H1 (cell line): Measurements from ENCODE around the gene ITLN1. TPM values are rescaled to one million over a fixed set of nuclear protein-coding genes. Genes with fewer than 3 reads are reported as not detected.
"Not testable (repeated sequence)": the region's sequence is repeated elsewhere in the genome, so short reads cannot be mapped to it uniquely, and the experiment has no call there.

Source experiments
- CTCF ChIA-PET: fragments of 300-600 bp; sonication (Branson Sonifier 250); formaldehyde crosslinking; loops from one replicate; lab custom pipeline; 2021; ENCODE audit not compliant: partially characterized antibody; lab: Charles Lee
- POLR2A ChIA-PET: fragments of 300-600 bp; sonication (Branson Sonifier 250); formaldehyde crosslinking; loops from one replicate; lab custom pipeline; 2021; ENCODE audit warnings: inconsistent platforms; ENCODE audit not compliant: partially characterized antibody; lab: Charles Lee
- DNase-seq, 2 experiments: peaks; one replicate each; pipeline versions ENCODE4 v3.0.0 to v3.0.0-alpha.2; 2010 to 2022; ENCODE audit warnings: low spot score in 2 of 2, low read depth in 1 of 2, mixed read lengths in 1 of 2
- FAIRE-seq: peaks from 2 replicates; lab custom pipeline; 2011; peaks lifted over from hg19 to GRCh38; lab: Jason Lieb, UNC
- H2AFZ ChIP-seq: 2 replicates; pipeline ENCODE4 v1.8.1; 2012; ENCODE audit warnings: low read length, inconsistent platforms
- H2AK5ac ChIP-seq: 2 replicates; pipeline ENCODE4 v1.6.1; 2013; ENCODE audit warnings: low read depth, low read length
- H2BK120ac ChIP-seq: replicated peaks from 2 replicates; pipeline ENCODE3; 2013; ENCODE audit warnings: low read depth, low read length, inconsistent platforms
- H2BK12ac ChIP-seq: 2 replicates; pipeline ENCODE4 v1.6.1; 2013; ENCODE audit warnings: low read depth, low read length
- H2BK15ac ChIP-seq: 2 replicates; pipeline ENCODE4 v1.6.1; 2013; ENCODE audit warnings: low read length
- H2BK20ac ChIP-seq: 2 replicates; pipeline ENCODE4 v1.6.1; 2013; ENCODE audit warnings: low read length
- H2BK5ac ChIP-seq: 2 replicates; pipeline ENCODE4 v1.6.1; 2013; ENCODE audit warnings: low read depth, low read length
- H3K14ac ChIP-seq: 2 replicates; pipeline ENCODE4 v1.6.1; 2013; ENCODE audit warnings: inconsistent platforms; ENCODE audit not compliant: insufficient read length
- H3K18ac ChIP-seq: 2 replicates; pipeline ENCODE4 v1.6.1; 2013; ENCODE audit warnings: low read length; ENCODE audit errors: extremely low read depth
- H3K23ac ChIP-seq: 2 replicates; pipeline ENCODE4 v1.6.1; 2013; ENCODE audit warnings: inconsistent platforms; ENCODE audit not compliant: insufficient read length
- H3K23me2 ChIP-seq: 2 replicates; pipeline ENCODE4 v1.6.1; 2013; ENCODE audit warnings: low read depth, low read length
- H3K27ac ChIP-seq: 2 replicates; pipeline ENCODE4 v1.6.1; 2011; ENCODE audit warnings: low read depth, low read length, inconsistent platforms
- H3K27me3 ChIP-seq, 4 experiments: replicated peaks in 1 of 4; 1 replicate in 1 of 4; 2 replicates in 3 of 4; pipeline versions ENCODE4 v1.6.1 to v1.8.1; 2011 to 2013; ENCODE audit warnings: low read length in 3 of 4, mild to moderate bottlenecking in 3 of 4, inconsistent platforms in 2 of 4, mixed read lengths in 2 of 4, moderate library complexity in 1 of 4; ENCODE audit not compliant: control insufficient read depth in 3 of 4, insufficient read depth in 3 of 4; ENCODE audit errors: extremely low read depth in 1 of 4
- H3K36me3 ChIP-seq, 4 experiments: 2 replicates each; pipeline versions ENCODE4 v1.6.1 to v1.8.1; 2011 to 2013; ENCODE audit warnings: mild to moderate bottlenecking in 4 of 4, low read length in 3 of 4, moderate library complexity in 2 of 4, control low read depth in 1 of 4, inconsistent platforms in 1 of 4; ENCODE audit not compliant: insufficient read depth in 4 of 4, control insufficient read depth in 2 of 4
- H3K4ac ChIP-seq: replicated peaks from 2 replicates; pipeline ENCODE3; 2013; ENCODE audit warnings: low read length, low read depth, mixed read lengths, inconsistent platforms; ENCODE audit not compliant: insufficient read length
- H3K4me1 ChIP-seq, 4 experiments: replicated peaks in 1 of 4; 1 replicate in 1 of 4; 2 replicates in 3 of 4; pipeline versions ENCODE4 v1.6.1 to v1.8.1; 2011 to 2013; ENCODE audit warnings: low read length in 3 of 4, inconsistent platforms in 2 of 4, mixed read lengths in 1 of 4; ENCODE audit not compliant: insufficient read depth in 4 of 4, control insufficient read depth in 3 of 4
- H3K4me2 ChIP-seq, 2 experiments: 2 replicates each; pipeline versions ENCODE4 v1.6.1 to v1.8.1; 2011 to 2013; ENCODE audit warnings: low read depth in 2 of 2, low read length in 2 of 2, control low read depth in 1 of 2, inconsistent platforms in 1 of 2, mild to moderate bottlenecking in 1 of 2; ENCODE audit not compliant: insufficient read depth in 1 of 2
- H3K4me3 ChIP-seq, 4 experiments: fragments of 200-600, 300-600 bp in 1 of 4; sonication (generic), shearing (Covaris generic), sonication (Bioruptor Twin) in 1 of 4; 2 replicates each; pipeline versions ENCODE4 v1.5.1 to v1.8.1; 2011 to 2016; ENCODE audit warnings: low read length in 4 of 4, low read depth in 3 of 4, control low read depth in 2 of 4, inconsistent platforms in 2 of 4, mild to moderate bottlenecking in 2 of 4, mixed read lengths in 1 of 4, moderate library complexity in 1 of 4; ENCODE audit not compliant: insufficient read depth in 2 of 4; ENCODE audit errors: extremely low read depth in 1 of 4
- H3K56ac ChIP-seq: replicated peaks from 2 replicates; pipeline ENCODE3; 2013; ENCODE audit warnings: low read depth, mild to moderate bottlenecking, mixed read lengths, low read length, inconsistent platforms; ENCODE audit not compliant: insufficient read length
- H3K79me1 ChIP-seq: 2 replicates; pipeline ENCODE4 v1.6.1; 2013; ENCODE audit warnings: low read depth, low read length, control low read depth
- H3K79me2 ChIP-seq, 2 experiments: 2 replicates each; pipeline versions ENCODE4 v1.6.1 to v1.8.1; 2012 to 2013; ENCODE audit warnings: low read length in 2 of 2, mild to moderate bottlenecking in 2 of 2, inconsistent platforms in 1 of 2; ENCODE audit not compliant: insufficient read depth in 2 of 2, control insufficient read depth in 1 of 2
- H3K9ac ChIP-seq, 4 experiments: replicated peaks in 1 of 4; 1 replicate in 1 of 4; 2 replicates in 3 of 4; pipeline versions ENCODE4 v1.6.1 to v1.8.1; 2011 to 2013; ENCODE audit warnings: low read depth in 3 of 4, low read length in 3 of 4, control low read depth in 2 of 4, mild to moderate bottlenecking in 2 of 4, moderate library complexity in 2 of 4, inconsistent platforms in 1 of 4; ENCODE audit errors: extremely low read depth in 1 of 4
- H3K9me3 ChIP-seq, 2 experiments: 2 replicates each; pipeline versions ENCODE4 v1.6.1 to v1.8.1; 2012 to 2013; ENCODE audit warnings: mild to moderate bottlenecking in 2 of 2, moderate library complexity in 2 of 2, control low read depth in 1 of 2, inconsistent platforms in 1 of 2, low read depth in 1 of 2, low read length in 1 of 2, mixed read lengths in 1 of 2; ENCODE audit not compliant: insufficient read depth in 2 of 2
- H4K20me1 ChIP-seq, 2 experiments: replicated peaks in 1 of 2; 2 replicates each; pipeline versions ENCODE3 to v1.8.1; 2011 to 2013; ENCODE audit warnings: inconsistent platforms in 2 of 2, low read length in 2 of 2, mild to moderate bottlenecking in 1 of 2; ENCODE audit not compliant: insufficient read depth in 2 of 2, control insufficient read depth in 1 of 2
- H4K5ac ChIP-seq: 2 replicates; pipeline ENCODE4 v1.6.1; 2013; ENCODE audit warnings: low read length, low read depth, mixed read lengths, inconsistent platforms; ENCODE audit not compliant: insufficient read length
- H4K8ac ChIP-seq: 2 replicates; pipeline ENCODE4 v1.8.0; 2013; ENCODE audit warnings: mild to moderate bottlenecking, moderate library complexity, low read length, inconsistent platforms; ENCODE audit not compliant: insufficient read depth; ENCODE audit errors: extremely low read depth
- H4K91ac ChIP-seq: replicated peaks from 2 replicates; pipeline ENCODE3; 2013; ENCODE audit warnings: low read length, mixed read lengths, inconsistent platforms; ENCODE audit not compliant: insufficient read length
- EGR1 ChIP-seq: IDR thresholded peaks from 2 replicates; pipeline ENCODE4 v1.6.1; 2011; ENCODE audit warnings: low read depth, low read length, borderline replicate concordance
- KDM1A ChIP-seq: fragments of 200-600, 300-600 bp; sonication (generic); IDR thresholded peaks from 2 replicates; pipeline ENCODE4 v1.7.1; 2016; ENCODE audit warnings: mild to moderate bottlenecking, low read length, borderline replicate concordance
- WGBS, 2 experiments: shearing (Covaris generic) in 1 of 2; methylation state at CpG; one replicate each; pipeline versions ENCODE4 v1.1.6 to v1.1.7; 2013 to 2015; ENCODE audit warnings: low lambda C conversion rate in 2 of 2, mixed read lengths in 2 of 2, inconsistent platforms in 1 of 2, low coverage in 1 of 2, missing lambda C conversion rate in 1 of 2; ENCODE audit not compliant: insufficient replicate concordance in 2 of 2, insufficient coverage in 1 of 2, insufficient read length in 1 of 2; ENCODE audit errors: extremely low coverage in 1 of 2, missing lambda C conversion rate in 1 of 2; 5-methylcytosine and 5-hydroxymethylcytosine counted together
- polyA plus RNA-seq, 7 experiments: library from polyadenylated mRNA; depleted of rRNA in 3 of 7; stranded (reverse) in 5 of 7; unstranded in 2 of 7; fragments of >200 nt in 5 of 7; fragments of 200-250 nt in 2 of 7; gene quantifications; 1 replicate in 5 of 7; 2 replicates in 1 of 7; 4 replicates in 1 of 7; pipeline versions ENCODE4 v1.2.1 to v1.2.3, GENCODE V29; 2011 to 2013; ENCODE audit warnings: missing spikeins in 2 of 7, mixed read lengths in 2 of 7
- total RNA-seq: library from RNA; stranded (reverse); fragmentation: NEBNext Ultra II Directional; extraction: Animal tissue kit (Norgen Biotek cat#: 25700); gene quantifications from 2 replicates; pipeline ENCODE4 v1.2.1, GENCODE V29; 2021

Gene ITLN1
- total and polyA plus RNA-seq, 2 of the 8 experiments (the other 6 are each of a cell fraction or from before 2014, with no cell fraction given) = not detected

GRCh38 chr1:160885042-160885441 lies at the start of gene ITLN1 (continued):
- no peak for TF ChIP-seq KDM1A
- no peak for TF ChIP-seq EGR1

- H2AK5ac ChIP-seq, H3K79me1 ChIP-seq, H3K36me3 ChIP-seq, DNase-seq, H3K27me3 ChIP-seq, H3K18ac ChIP-seq, H2BK20ac ChIP-seq, H3K4me3 ChIP-seq, H2BK5ac ChIP-seq, H4K5ac ChIP-seq, H4K8ac ChIP-seq, H2BK15ac ChIP-seq, H3K4me1 ChIP-seq, FAIRE-seq, H3K9ac ChIP-seq, H2BK12ac ChIP-seq, CTCF ChIA-PET, H3K79me2 ChIP-seq, H3K4me2 ChIP-seq, H3K56ac ChIP-seq, H3K14ac ChIP-seq, H4K20me1 ChIP-seq, H4K91ac ChIP-seq, H3K27ac ChIP-seq, H2AFZ ChIP-seq, POLR2A ChIA-PET, H3K23ac ChIP-seq, H2BK120ac ChIP-seq, H3K4ac ChIP-seq, H3K23me2 ChIP-seq: not testable (repeated sequence)
- peaks cover 4 to 17% of the 10 kb centered on the region in 2 experiments; a peak in 3 of 4 replicates for H3K9me3 ChIP-seq
- no CpG with 5 or more reads among the region's 31 CpGs for WGBS, 2 experiments
Observed at GRCh38 chr1:160933305-160933704, 48.3 kb upstream of the ITLN1 start.
